Heart right ventricle (tissue), 16 donors: ENCODE results near the gene LRRTM3. TPM values are rescaled to one million over a fixed set of nuclear protein-coding genes. Genes with fewer than 3 reads are reported as not detected.

Source experiments
- ATAC-seq, 8 donors: fragments of 200-7000 bp; cut with Tn5 transposase; one replicate each; pipeline ENCODE4 v1.9.1; 2020; ENCODE audit warnings: mild to moderate bottlenecking in 8 of 8, moderate library complexity in 8 of 8, moderate number of reproducible peaks in 1 of 8
- DNase-seq, 2 donors: peaks; one replicate each; pipeline ENCODE4 v3.0.0-alpha.2; 2020
- H3K27ac ChIP-seq, 10 donors: fragments of 200-600 bp; sonication (generic) in 2 of 10; one replicate each; pipeline versions ENCODE4 v1.5.0 to v1.8.0; 2020 to 2022; ENCODE audit warnings: mild to moderate bottlenecking in 3 of 10
- H3K27me3 ChIP-seq, 7 donors: fragments of 200-600 bp; one replicate each; pipeline ENCODE4 v1.8.0; 2021 to 2022; ENCODE audit warnings: mild to moderate bottlenecking in 2 of 7
- H3K36me3 ChIP-seq, 9 donors: fragments of 200-600 bp; sonication (generic) in 1 of 9; one replicate each; pipeline versions ENCODE4 v1.5.0 to v1.8.0; 2020 to 2022; ENCODE audit warnings: mild to moderate bottlenecking in 2 of 9
- H3K4me1 ChIP-seq, 9 donors: fragments of 200-600 bp; sonication (generic) in 1 of 9; one replicate each; pipeline versions ENCODE4 v1.5.0 to v1.8.0; 2020 to 2022; ENCODE audit warnings: mild to moderate bottlenecking in 4 of 9
- H3K4me3 ChIP-seq, 10 donors: fragments of 200-600 bp; sonication (generic) in 2 of 10; one replicate each; pipeline versions ENCODE4 v1.5.0 to v1.8.0; 2020 to 2022; ENCODE audit warnings: mild to moderate bottlenecking in 7 of 10, moderate library complexity in 2 of 10
- H3K9me3 ChIP-seq, 11 donors: fragments of 200-600 bp in 10 of 11; sonication (generic) in 2 of 11; one replicate each; pipeline versions ENCODE4 v1.5.0 to v1.8.0; 2013 to 2022; ENCODE audit warnings: mild to moderate bottlenecking in 2 of 11, control low read depth in 1 of 11, moderate library complexity in 1 of 11
- CTCF ChIP-seq, 9 donors: fragments of 200-600 bp; sonication (generic) in 2 of 9; IDR thresholded peaks; one replicate each; pipeline versions ENCODE4 v1.5.0 to v1.8.0; 2021 to 2022; ENCODE audit warnings: antibody characterized with exemption in 9 of 9, mild to moderate bottlenecking in 5 of 9, moderate library complexity in 1 of 9
- WGBS, 2 donors: extraction: QIAGEN DNeasy Blood & Tissue Kit; methylation state at CpG; one replicate each; pipeline ENCODE4 v1.1.7; 2013; ENCODE audit warnings: inconsistent platforms in 1 of 2; 5-methylcytosine and 5-hydroxymethylcytosine counted together
- intact Hi-C, 10 donors: fragments of 100-400 bp; cut with DNase I; formaldehyde crosslinking; loops; one replicate each; pipeline versions ENCODE4 v1.11.1 to v1.14.2; 2022
- polyA plus RNA-seq, 2 donors: library from polyadenylated mRNA; stranded (reverse); fragments of 200-250 nt; gene quantifications; one replicate each; pipeline ENCODE4 v1.2.3, GENCODE V29; 2013
- total RNA-seq, 10 donors: library from RNA; stranded (reverse); fragmentation: NEBNext Ultra II Directional in 3 of 10; extraction: Animal tissue kit (Norgen Biotek cat#: 25700) in 3 of 10; gene quantifications; one replicate each; pipeline versions ENCODE4 v1.2.1 to v1.2.4, GENCODE V29; 2021 to 2023
- donor health status: Arrhythmogenic right ventricular cardiomyopathy.
- donor health status: ischemic (EF 13 %, LVEDD 7.1; RV severe dilation, severe dysfunction).
- donor health status: healthy with polysubstance abuse.
- donor health status: DM: no; HTN: yes; CAD: no.
- donor health status: DM: no; HTN: no; CAD: no.
- donor health status: ischemic (EF 25% LVEDD 6.9; RV normal size, moderate dysfunction).
- donor health status: ischemic (EF 25% LVEDD 5.7; RV mildly dilated, moderate dysfunction).
- donor health status: healthy.
- donor health status: DM: yes; HTN: yes; CAD: no.
- donor health status: Ischemic cardiomyopathy.
- donor health status: ischemic (EF 35%, LVEDD 5.7; RV mildly dilated, moderate dysfunction).
- donor health status: nonischemic (EF 11% LVEDD 7.7; RV severe dilation, severe dysfunction).
- donor health status: DM: yes; HTN: yes; CAD: no.
- donor health status: PGD.
- donor health status: ischemic (EF 29% LVEDD 5.4; RV normal size, mild dysfunction).
- donor health status: nonischemic (EF 23%, LVEDD 6.1; RV moderate dilation, normal function).

Gene LRRTM3
- total and polyA plus RNA-seq, 12 donors: not detected

- H3K27me3 ChIP-seq: no peaks in the 10 kb centered on the region
- H3K27ac ChIP-seq: peak overlapping the region in 8 of 10 donors; percentile 8 to 70 (median 62)
- H3K4me3 ChIP-seq: no peak overlapping the region
- no peak for DNase-seq
- ATAC-seq: peak in 7 of 8 donors; percentile 51 to 84 (median 70)
- no peaks in the 10 kb centered on the region for H3K9me3 ChIP-seq
- H3K36me3 ChIP-seq: no peaks in the 10 kb centered on the region
- TF ChIP-seq CTCF (IDR thresholded peaks at IDR 0.05): no peak
- peaks cover 0 to 28% (median 8%) of the 10 kb centered on the region in 9 donors for H3K4me1 ChIP-seq
- intact Hi-C loops: no loop called here
Observed at GRCh38 chr10:67076144-67076543, 150.3 kb downstream of the LRRTM3 start.

GRCh38 chr10:67077376-67077775, 151.5 kb downstream of the LRRTM3 start:
- TF ChIP-seq CTCF (IDR thresholded peaks at IDR 0.05): no peak
- H3K36me3 ChIP-seq: no peaks in the 10 kb centered on the region
- intact Hi-C loops: no loop called here
- H3K4me3 ChIP-seq: no peak overlapping the region
- peaks cover 0 to 28% (median 9%) of the 10 kb centered on the region in 9 donors for H3K4me1 ChIP-seq
- H3K9me3 ChIP-seq: no peaks in the 10 kb centered on the region
- H3K27ac ChIP-seq: no peak overlapping the region
- no peak for DNase-seq
- ATAC-seq: no peak
- WGBS, 2 donors: 91 to 100% methylated on average over 1 of the region's 1 CpG
- no peaks in the 10 kb centered on the region for H3K27me3 ChIP-seq

- H3K27ac ChIP-seq: no peak overlapping the region
- H3K9me3 ChIP-seq: no peaks in the 10 kb centered on the region
- no peaks in the 10 kb centered on the region for H3K36me3 ChIP-seq
- H3K4me3 ChIP-seq: no peak overlapping the region
- WGBS, 2 donors: 34 to 43% methylated on average over 4 of the region's 4 CpGs
- H3K4me1 ChIP-seq: peaks cover 0 to 28% (median 10%) of the 10 kb centered on the region in 9 donors
- no peak for TF ChIP-seq CTCF (IDR thresholded peaks at IDR 0.05)
- intact Hi-C loops: no loop called here
- H3K27me3 ChIP-seq: no peaks in the 10 kb centered on the region
- ATAC-seq (no peak), DNase-seq (no peak)
Observed at GRCh38 chr10:67079126-67079525, 153.3 kb downstream of the LRRTM3 start.

GRCh38 chr10:67086327-67087134, 160.7 kb downstream of the LRRTM3 start:
- WGBS, 2 donors: 13 to 19% methylated on average over 2 of the region's 2 CpGs
- H3K4me3 ChIP-seq: no peak overlapping the region

More at GRCh38 chr10:67086327-67087134, 160.7 kb downstream of the LRRTM3 start:
- Histone ChIP-seq H3K36me3 (no peaks in the 10 kb centered on the region), H3K27ac (peak overlapping the region in 9 of 10 donors; percentile 11 to 77 (median 48)), H3K27me3 (no peaks in the 10 kb centered on the region), H3K4me1 (peaks cover 0 to 28% (median 9%) of the 10 kb centered on the region in 9 donors), H3K9me3 (no peaks in the 10 kb centered on the region)
- ATAC-seq: peak in 5 of 8 donors; percentile 40 to 77 (median 69)
- intact Hi-C loops: no loop called here
- TF ChIP-seq CTCF (IDR thresholded peaks at IDR 0.05): no peak
- no peak for DNase-seq
